HG02610 (cell line): ENCODE results near the gene ADNP.

Experiments used
- ATAC-seq: cut with Tn5 transposase; IDR thresholded peaks from one replicate; pipeline ENCODE4 v1.9.1; 2021; ENCODE audit warnings: mild to moderate bottlenecking, moderate library complexity; ENCODE audit not compliant: unreplicated experiment

The ADNP gene

GRCh38 chr20:50932691-50933280 lies 1.5 kb upstream of the ADNP start:
- ATAC-seq: no peak

DNA sequence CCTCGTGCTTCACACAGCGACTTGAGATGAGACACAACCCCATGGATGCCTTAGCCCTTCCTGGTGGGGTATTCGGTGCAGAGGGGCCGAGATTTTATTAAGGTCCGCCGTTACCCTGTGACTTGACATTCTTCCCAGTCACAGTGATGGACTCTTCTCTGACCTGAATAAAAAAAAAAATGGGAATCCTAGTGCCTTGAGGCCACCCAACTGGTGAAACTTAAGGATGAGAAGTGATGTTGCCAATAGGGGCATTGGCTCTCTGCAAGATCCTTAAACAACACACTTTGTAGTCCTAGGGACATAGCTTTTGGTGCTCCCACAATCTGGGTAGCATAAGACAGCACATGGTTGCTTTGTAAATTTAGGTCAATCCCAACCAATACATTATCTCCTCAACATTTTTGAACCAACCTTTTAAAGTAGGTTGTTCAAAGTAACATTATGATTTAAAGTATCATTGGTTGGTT lies 814 bp upstream of the ADNP start:
- ATAC-seq: no peak

DNA sequence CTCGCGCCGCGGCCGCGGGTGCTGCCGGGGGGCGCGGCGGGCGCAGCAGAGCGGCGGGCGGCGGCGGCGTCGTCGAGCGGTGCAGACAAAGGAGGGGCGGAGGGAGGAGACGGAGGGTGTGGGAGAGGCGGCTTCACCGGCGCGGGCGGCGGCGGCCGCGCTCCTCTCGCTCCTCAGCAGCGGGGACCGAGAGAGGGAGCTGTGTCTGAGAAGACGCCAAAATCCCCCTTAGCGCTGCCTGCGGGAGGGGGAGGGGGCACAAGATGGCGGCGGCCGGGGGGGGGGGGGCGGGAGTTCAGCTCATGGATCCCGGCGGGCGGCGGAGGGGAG lies 296 bp downstream of the ADNP start:
- peak; percentile 20 for ATAC-seq

- ATAC-seq: peak; percentile 4
Measured at GRCh38 chr20:50930139-50930975, 880 bp downstream of the ADNP start.

DNA sequence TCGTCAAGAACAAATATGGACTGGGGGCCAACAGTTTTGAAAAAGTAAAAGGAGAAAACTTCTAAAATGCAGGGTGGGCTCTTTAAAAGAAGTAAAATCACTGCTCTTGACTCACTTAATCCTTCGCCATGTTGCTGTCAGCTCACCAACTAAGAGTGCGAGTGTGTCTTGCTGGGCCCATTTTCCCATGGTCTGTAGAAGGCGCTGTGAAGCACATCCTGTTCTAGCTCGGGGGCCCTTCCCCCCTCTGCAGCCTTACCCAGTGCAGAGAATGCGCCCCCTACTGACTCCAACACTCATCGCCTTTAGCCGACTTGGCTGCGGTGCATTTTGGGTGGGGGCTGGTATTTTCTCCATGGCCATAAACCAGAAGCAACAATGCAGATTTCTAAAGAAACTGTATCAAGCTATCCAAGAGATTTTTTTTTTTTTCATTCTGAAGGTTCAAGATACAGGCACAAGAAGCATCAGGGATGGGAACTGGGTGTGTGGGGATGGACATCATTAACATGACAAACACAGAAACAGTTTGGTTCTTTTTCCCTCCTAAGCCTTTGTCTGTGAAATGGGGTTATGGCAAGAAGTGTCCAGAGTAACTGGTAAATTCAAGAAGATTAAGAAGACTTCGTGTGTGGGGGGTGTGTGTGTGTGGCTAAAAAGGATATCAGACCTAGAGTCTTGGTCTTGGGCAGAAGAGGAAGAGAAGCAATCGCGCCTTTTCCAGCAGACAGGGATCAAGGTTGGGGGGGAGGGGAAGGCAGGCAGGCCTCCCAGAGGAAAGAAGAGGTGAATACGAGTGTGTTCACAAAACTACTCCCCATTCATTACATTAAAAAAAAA lies 1.7 kb downstream of the ADNP start:
- ATAC-seq: peak; percentile 68

DNA sequence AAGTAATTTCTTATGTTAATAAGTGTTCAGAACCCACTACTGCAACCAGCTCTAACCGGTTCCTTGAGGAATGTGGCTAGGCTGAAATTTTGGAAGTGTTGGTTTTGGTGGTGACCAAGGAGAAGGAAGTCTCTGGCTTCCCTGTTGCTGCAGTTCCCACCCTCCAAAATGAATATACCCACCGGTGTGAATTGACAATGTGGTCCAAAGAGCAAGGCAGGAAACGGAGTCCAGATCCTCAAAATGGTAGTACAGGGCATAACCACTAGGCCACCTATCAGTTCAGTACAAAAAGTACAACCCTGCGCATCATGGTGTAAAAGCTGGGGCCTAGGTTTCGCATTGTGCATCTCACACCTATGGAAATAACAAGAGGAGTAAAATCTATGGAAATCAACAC lies 2.8 kb downstream of the ADNP start:
- no peak for ATAC-seq

GRCh38 chr20:50926530-50926929 lies 4.7 kb downstream of the ADNP start:
- ATAC-seq: no peak

DNA sequence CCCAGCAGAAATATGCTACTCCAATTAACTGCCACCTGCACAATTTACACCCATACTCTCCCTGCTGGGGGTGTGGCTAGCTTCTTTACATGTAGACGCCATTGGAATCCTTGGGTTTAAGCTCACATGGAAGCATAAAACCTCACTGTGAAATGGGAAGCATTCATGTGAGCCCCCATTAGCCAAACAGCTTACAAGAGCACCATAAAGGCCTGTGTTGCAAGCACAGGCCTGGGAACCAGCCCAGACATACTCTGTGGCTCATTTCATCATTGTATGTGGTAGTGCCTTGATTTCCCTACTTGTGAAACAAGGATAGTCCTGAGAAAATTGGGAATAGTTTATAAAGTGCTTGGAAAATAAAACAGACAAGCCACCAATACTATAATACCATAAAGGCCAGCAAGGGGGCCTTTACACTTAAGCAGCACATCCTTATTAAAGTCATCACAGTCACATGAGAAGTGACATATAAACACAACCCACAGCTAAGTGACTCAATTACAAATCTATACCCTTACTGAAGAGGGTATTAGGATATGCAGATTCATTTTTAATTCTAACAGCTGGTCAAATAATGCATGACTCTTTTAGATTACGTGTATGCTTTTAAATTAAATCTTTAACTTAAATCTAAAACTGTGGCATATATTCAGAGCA lies 6.8 kb downstream of the ADNP start:
- ATAC-seq: no peak

- ATAC-seq: no peak
Measured at GRCh38 chr20:50921803-50922501, 9.3 kb downstream of the ADNP start.

- ATAC-seq: no peak
Measured at GRCh38 chr20:50920997-50921396, 10.2 kb downstream of the ADNP start.

GRCh38 chr20:50919567-50919966 lies 11.7 kb downstream of the ADNP start:
- ATAC-seq: no peak

GRCh38 chr20:50918403-50918802 lies 12.8 kb downstream of the ADNP start:
- no peak for ATAC-seq

DNA sequence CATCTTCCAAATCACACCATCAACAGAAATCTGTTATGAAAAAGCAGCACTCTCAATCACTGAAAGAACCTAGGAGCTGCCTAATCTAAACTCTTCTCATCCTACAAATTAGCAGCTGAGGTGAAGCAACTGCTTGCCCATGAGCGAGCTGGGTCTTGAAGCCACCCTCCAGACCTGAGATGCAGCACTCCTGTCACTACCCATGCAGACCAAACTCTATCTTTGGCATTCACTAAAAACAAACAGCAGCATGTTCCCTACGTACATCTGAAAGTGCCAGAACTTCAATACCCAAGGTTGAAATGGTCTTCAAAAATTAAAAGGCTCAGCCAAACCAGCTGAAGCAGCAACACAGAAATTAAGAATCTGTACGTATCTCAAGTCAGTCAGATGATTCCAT lies 14.3 kb downstream of the ADNP start:
- no peak for ATAC-seq

DNA sequence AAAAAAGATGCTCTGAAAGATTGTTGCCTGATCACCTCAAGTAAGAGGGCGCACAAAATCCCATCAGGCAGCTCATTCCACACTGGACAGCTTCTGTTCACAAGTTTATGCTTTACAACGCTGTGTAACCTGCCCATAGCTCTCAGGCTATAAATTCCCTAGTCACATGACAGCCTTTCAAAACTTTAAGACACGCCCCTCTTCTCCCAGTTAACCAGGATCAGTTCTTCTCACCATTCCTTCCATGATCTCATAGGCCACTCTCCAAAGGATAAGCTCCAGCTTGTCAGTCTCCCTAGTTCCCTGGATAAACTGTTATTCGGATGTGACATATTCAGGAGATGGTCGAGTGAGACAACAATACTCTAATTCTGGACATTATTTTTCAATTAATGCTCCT lies 15.0 kb downstream of the ADNP start:
- no peak for ATAC-seq

DNA sequence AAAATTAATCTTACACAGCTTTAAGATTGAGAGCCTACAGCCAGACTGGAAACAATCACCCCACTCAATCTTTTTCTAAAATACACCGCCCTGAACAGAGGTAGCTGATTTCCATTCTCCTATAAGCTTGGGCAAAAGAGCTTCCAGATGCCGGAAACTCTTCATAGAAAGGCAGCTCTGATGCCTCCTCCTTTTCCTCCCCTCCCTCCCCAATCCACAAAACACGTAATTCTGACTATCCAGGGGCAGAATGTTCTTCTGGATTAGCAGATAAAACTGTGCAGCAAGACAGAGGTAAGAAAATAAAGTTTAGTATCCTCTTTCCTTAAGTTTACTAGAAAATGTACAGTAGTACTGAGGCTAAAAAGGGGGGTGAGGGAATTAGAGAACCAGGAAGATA lies 15.8 kb downstream of the ADNP start:
- ATAC-seq: no peak

GRCh38 chr20:50913690-50914375 lies 17.4 kb downstream of the ADNP start:
- ATAC-seq: peak; percentile 68

DNA sequence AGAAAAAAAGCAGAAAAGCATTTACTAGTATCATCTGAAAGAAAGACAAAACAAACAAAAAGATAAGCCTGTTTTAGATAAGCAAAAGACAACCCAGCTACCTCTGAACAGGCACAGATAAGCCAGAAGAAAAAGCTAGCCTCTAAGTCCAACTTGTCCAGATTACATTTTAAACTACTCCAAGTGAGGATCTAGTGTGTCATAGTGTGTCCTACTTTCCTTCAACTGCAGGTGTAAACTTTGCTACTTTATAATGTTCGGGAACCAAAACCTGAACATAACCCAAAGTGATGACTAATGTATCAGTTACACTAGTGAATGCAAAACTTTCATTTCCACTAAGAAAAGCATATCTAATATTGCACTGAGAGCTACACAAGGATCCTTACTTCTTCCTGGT lies 19.5 kb downstream of the ADNP start:
- ATAC-seq: peak; percentile 34

DNA sequence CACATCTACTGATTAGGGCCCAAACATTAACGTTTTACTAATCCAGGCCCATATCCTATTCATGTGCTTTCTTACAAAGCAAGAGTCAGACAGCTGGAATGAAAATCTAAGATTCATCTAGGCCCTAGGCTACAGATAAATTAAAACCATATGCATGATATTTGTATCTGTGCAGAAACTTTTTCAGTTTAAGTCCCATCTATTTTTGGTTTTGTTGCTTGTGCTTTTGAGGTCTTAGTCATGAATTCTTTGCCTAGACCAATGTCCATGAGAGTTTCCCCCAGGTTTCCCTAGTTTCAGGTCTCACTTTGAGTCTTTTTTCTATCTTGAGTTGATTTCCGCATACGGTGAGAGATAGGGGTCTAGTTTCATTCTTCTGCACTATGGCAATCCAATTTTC lies 20.2 kb downstream of the ADNP start:
- no peak for ATAC-seq

DNA sequence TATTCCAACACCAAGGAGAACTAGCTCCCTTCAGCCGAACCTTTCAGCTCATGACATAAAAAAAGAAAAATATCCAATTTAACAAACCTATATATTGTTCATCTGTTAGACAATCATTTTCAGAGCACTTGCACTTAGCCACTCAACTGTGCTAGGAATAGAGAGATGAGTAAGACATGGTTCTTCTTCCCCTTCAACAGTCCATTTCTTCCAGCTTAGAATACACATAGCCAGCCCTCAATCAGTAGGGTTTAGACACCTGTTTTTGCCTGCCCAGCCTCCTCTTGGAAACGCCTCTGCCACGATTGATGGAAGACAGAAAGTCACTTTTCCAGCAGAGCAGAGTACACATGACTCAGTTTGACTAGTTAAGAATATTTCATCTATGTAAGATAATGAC lies 21.8 kb downstream of the ADNP start:
- ATAC-seq: no peak

DNA sequence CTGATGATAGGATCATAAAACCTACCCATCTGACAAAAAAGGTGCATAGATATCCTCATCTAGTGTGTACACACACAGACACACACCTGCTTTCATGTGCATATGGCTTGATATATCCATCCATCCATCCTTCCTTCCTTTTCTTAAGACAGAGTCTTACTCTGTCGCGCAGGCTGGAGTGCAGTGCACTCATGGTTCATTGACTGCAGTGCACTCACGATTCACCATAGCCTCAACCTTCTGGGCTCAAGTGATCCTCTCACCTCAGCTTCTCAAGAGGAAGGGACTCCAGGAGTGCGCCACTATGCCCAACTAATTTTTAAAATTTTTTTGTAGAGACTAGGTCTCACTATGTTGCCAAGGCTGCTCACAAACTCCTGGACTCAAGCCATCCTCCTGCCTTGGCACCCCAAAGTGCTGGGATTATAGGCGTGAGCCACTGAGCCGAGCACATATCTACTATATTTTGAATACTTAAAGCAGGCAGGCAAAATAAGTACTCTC lies 27.1 kb downstream of the ADNP start:
- no peak for ATAC-seq
